Activated CD8-positive, alpha-beta T cell treated with anti-CD3 and anti-CD28 coated beads for 36 hours (primary cell): ENCODE results near the gene DPF3. TPM values are rescaled to one million over a fixed set of nuclear protein-coding genes. Genes with fewer than 3 reads are reported as not detected.

ENCODE experiments used
- ATAC-seq: fragments of 200-7000 bp; cut with Tn5 transposase; one replicate; pipeline ENCODE4 v1.10.0; 2021; ENCODE audit warnings: mild to moderate bottlenecking, moderate library complexity
- CTCF ChIA-PET: fragments of 350-600 bp; sonication (Branson Sonifier 250); formaldehyde crosslinking; loops from one replicate; lab custom pipeline; 2021; ENCODE audit warnings: antibody characterized with exemption; lab: Charles Lee
- POLR2A ChIA-PET: fragments of 350-600 bp; sonication (Branson Sonifier 250); formaldehyde crosslinking; loops from one replicate; lab custom pipeline; 2021; ENCODE audit warnings: antibody characterized with exemption; lab: Charles Lee
- DNase-seq: peaks from one replicate; pipeline ENCODE4 v3.0.0-alpha.2; 2020
- H3K27ac Mint-ChIP-seq: one replicate; pipeline ENCODE4 v1.8.0; 2021; ENCODE audit warnings: mild to moderate bottlenecking, mixed read lengths
- H3K27me3 Mint-ChIP-seq: one replicate; pipeline ENCODE4 v1.8.0; 2021; ENCODE audit warnings: mixed read lengths
- H3K36me3 Mint-ChIP-seq: one replicate; pipeline ENCODE4 v1.8.0; 2021; ENCODE audit warnings: low read depth, mixed read lengths
- H3K4me1 Mint-ChIP-seq: one replicate; pipeline ENCODE4 v1.8.0; 2021; ENCODE audit warnings: low read depth, mixed read lengths
- H3K4me3 Mint-ChIP-seq: one replicate; pipeline ENCODE4 v1.8.0; 2021; ENCODE audit warnings: mild to moderate bottlenecking, moderate library complexity, mixed read lengths
- H3K9me3 Mint-ChIP-seq: one replicate; pipeline ENCODE4 v1.8.0; 2021; ENCODE audit warnings: mixed read lengths
- intact Hi-C: fragments of 100-400 bp; cut with micrococcal nuclease; formaldehyde crosslinking; loops from one replicate; pipeline ENCODE4 v1.10.0; 2022
- total RNA-seq, 2 experiments: library from RNA; stranded (reverse); gene quantifications; one replicate each; pipeline ENCODE4 v1.2.3, GENCODE V29; 2021
- TF ChIP-seq, protein P1 (sequence below): fragments of 200-600 bp; IDR thresholded peaks from one replicate; pipeline ENCODE4 v1.8.0; 2022; ENCODE audit warnings: antibody characterized with exemption, mild to moderate bottlenecking

The DPF3 gene
- total RNA-seq, 2 experiments from 2014 or later, result 0.13 to 0.54 TPM

DNA sequence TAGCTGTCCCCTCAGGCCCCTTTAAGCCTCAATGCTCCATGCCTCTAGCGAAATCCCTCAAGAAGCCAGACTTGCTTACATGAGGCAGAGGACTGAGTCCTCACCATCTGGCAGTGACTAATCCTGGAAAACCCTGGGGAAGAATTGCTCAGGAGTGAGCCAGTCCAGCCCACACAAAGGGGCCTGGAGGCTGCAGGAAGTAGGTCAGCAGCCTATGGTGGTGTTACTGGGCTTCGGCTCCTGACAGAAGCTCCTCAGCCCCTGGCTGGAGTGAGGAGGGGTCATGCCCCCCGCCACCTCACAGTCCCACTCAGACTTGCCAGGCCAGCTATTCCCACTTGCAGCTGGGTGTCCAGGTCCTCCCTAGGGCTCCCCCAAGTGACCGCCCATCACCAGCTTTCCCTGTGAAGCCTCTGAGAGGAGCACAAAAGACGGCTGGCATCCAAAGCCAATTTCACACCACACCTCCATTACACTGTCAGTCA is 250.5 kb downstream of the DPF3 start:
- no peak for ATAC-seq
- TF ChIP-seq, protein P1, sequence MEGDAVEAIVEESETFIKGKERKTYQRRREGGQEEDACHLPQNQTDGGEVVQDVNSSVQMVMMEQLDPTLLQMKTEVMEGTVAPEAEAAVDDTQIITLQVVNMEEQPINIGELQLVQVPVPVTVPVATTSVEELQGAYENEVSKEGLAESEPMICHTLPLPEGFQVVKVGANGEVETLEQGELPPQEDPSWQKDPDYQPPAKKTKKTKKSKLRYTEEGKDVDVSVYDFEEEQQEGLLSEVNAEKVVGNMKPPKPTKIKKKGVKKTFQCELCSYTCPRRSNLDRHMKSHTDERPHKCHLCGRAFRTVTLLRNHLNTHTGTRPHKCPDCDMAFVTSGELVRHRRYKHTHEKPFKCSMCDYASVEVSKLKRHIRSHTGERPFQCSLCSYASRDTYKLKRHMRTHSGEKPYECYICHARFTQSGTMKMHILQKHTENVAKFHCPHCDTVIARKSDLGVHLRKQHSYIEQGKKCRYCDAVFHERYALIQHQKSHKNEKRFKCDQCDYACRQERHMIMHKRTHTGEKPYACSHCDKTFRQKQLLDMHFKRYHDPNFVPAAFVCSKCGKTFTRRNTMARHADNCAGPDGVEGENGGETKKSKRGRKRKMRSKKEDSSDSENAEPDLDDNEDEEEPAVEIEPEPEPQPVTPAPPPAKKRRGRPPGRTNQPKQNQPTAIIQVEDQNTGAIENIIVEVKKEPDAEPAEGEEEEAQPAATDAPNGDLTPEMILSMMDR, result no peak

DNA sequence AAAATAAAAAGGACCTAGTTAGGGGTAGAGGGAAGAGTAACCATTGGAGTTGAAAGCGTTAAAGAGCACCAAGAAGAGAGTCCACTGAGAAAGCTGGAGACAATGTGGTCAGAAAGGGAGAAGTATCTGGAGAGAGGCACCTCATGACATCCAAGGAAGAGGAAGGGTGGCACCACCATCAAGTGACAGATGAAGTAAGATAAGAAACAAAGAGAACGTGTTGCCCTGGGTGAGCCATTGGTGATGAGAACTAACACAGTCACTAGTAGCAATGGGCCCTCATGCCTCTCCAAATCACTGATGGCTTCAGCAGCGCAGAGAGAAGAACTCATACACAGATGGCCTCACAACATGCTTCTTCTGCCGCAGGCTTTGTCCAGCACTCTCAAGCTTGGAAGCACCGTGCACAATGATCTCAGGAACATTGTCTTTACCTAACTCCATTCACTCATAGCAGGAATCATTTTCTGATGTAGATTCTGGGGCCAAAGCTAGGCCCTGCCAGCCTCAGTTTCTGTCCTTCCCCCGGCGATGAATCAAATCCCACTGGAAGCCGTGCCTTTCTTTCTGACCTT is 252.9 kb downstream of the DPF3 start:
- Mint-ChIP-seq H3K4me3 (no peak overlapping the region), H3K27me3 (no peaks in the 10 kb centered on the region), H3K9me3 (peaks cover 5% of the 10 kb centered on the region), H3K36me3 (no peaks in the 10 kb centered on the region), H3K27ac (no peak overlapping the region), H3K4me1 (no peaks in the 10 kb centered on the region)
- intact Hi-C loops, result no loop called here
- DNase-seq (no peak), ATAC-seq (no peak)
- CTCF ChIA-PET, result no interaction called here
- TF ChIP-seq, protein P1, result no peak
- POLR2A ChIA-PET, result no interaction called here

More for the DNA sequence above, 250.5 kb downstream of the DPF3 start:
- POLR2A ChIA-PET, result no interaction called here
- no peaks in the 10 kb centered on the region for H3K36me3 Mint-ChIP-seq
- no peaks in the 10 kb centered on the region for H3K27me3 Mint-ChIP-seq
- no peaks in the 10 kb centered on the region for H3K4me1 Mint-ChIP-seq
- no peak overlapping the region for H3K4me3 Mint-ChIP-seq
- H3K9me3 Mint-ChIP-seq, result peaks cover 5% of the 10 kb centered on the region
- DNase-seq, result no peak
- CTCF ChIA-PET, result interaction anchor here (1.5 kb wide), 1 partner anchor 8 kb away, joined by 4 read pairs; no protein-coding TSS in a partner anchor
- H3K27ac Mint-ChIP-seq, result no peak overlapping the region
- intact Hi-C loops, result no loop called here

DNA sequence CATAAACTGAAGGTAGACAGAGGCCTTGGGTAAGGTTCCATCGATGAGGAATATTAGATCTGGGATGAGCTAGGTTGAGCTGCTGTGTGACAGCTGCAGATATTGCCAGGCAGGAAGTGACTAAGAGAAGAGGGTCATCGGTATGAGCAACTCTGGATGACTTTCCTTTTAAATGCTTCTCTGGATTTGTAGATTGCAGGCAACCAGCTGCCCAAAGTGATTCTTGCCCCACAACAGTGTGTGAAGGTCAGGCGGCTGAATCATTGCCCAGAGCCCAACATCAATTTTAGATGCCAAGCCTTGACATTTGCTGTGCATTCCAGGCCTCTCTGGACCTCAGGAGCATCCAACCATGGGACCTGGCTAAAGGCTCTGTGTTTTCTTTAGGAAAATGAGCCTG is 255.9 kb downstream of the DPF3 start:
- no peak overlapping the region for H3K4me3 Mint-ChIP-seq
- peaks cover 5% of the 10 kb centered on the region for H3K9me3 Mint-ChIP-seq
- no peak overlapping the region for H3K27ac Mint-ChIP-seq
- ATAC-seq, result no peak
- ChIA-PET CTCF (interaction anchor here (1.1 kb wide), 1 partner anchor 9 kb away, joined by 3 read pairs; no protein-coding TSS in a partner anchor), POLR2A (interaction anchor here (0.6 kb wide), 1 partner anchor 139 kb away, joined by 3 read pairs; no protein-coding TSS in a partner anchor)
- no peaks in the 10 kb centered on the region for H3K4me1 Mint-ChIP-seq
- intact Hi-C loops, result no loop called here
- no peaks in the 10 kb centered on the region for H3K36me3 Mint-ChIP-seq
- H3K27me3 Mint-ChIP-seq, result peaks cover 3% of the 10 kb centered on the region
- TF ChIP-seq, protein P1, result no peak
- DNase-seq, result no peak

DNA sequence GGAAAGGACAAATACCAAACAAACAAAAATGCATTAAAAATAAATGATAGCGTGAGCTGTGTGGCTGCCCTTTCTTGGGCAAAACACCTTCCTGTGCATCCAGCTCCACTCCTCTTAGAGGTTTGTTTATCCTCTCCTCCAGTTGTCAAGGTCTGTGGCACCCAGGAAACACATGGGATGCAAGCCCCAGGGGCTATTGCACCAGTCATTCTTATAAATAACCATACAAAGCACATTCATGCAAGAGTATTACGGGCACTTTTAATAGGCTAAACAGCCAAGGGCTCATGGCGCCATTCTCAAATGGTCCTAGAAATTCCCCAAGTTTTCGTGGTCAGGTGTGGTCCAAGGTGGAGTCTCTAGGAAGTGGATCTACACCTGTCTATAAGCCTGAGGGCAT is 257.0 kb downstream of the DPF3 start:
- H3K4me1 Mint-ChIP-seq, result no peaks in the 10 kb centered on the region
- H3K27ac Mint-ChIP-seq, result no peak overlapping the region
- ChIA-PET POLR2A (no interaction called here), CTCF (no interaction called here)
- H3K4me3 Mint-ChIP-seq, result no peak overlapping the region
- ATAC-seq (no peak), DNase-seq (no peak)
- no peaks in the 10 kb centered on the region for H3K36me3 Mint-ChIP-seq
- peaks cover 3% of the 10 kb centered on the region for H3K27me3 Mint-ChIP-seq
- TF ChIP-seq, protein P1, result no peak
- intact Hi-C loops, result no loop called here
- no peaks in the 10 kb centered on the region for H3K9me3 Mint-ChIP-seq

DNA sequence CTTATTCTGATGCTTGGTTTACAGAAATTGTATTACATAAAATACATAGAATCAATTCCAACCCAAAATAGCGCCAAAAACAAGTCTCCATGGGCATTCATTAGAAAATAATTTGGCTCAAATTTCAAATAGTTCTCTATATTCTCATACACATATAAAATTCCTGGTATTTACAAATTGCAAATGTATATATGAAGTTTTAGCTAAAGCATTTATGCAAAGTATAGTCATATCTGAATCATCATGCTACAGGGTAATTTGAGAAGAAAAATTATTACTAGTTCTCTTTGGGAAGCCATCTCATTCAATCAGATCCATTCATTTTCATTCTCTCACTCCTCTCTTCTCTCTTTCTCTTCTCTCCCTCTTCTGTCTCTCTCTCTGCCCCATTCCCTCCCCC is 257.8 kb downstream of the DPF3 start:
- ChIA-PET CTCF (no interaction called here), POLR2A (no interaction called here)
- Mint-ChIP-seq H3K27ac (no peak overlapping the region), H3K27me3 (peaks cover 4% of the 10 kb centered on the region), H3K36me3 (no peaks in the 10 kb centered on the region), H3K4me1 (no peaks in the 10 kb centered on the region), H3K9me3 (no peaks in the 10 kb centered on the region), H3K4me3 (no peak overlapping the region)
- ATAC-seq (no peak), DNase-seq (no peak)
- intact Hi-C loops, result no loop called here
- TF ChIP-seq, protein P1, result no peak
